K562 (cell line): ENCODE results near the gene KASH5. TPM values are rescaled to one million over a fixed set of nuclear protein-coding genes. Genes with fewer than 3 reads are reported as not detected.

ENCODE experiments used
- ARID3B ChIP-seq: fragments of 250-450 bp; sonication (Bioruptor Pico); IDR thresholded peaks from 2 replicates; pipeline ENCODE4 v1.4.0; 2020; ENCODE audit warnings: borderline replicate concordance
- SNRNP70 ChIP-seq: fragments of 200-400 bp; formaldehyde crosslinking; optimal IDR thresholded peaks from 2 replicates; pipeline ENCODE3; 2017; ENCODE audit warnings: low read depth, low read length
- THAP12 ChIP-seq: fragments of 250-450 bp; sonication (Bioruptor Pico); IDR thresholded peaks from 2 replicates; pipeline ENCODE4 v1.9.0; 2021; ENCODE audit warnings: mild to moderate bottlenecking, inconsistent platforms
- ZHX1 ChIP-seq: fragments of 150-350 bp; conservative IDR thresholded peaks from 2 replicates; pipeline ENCODE4 v1.6.1; 2014; ENCODE audit warnings: low read length
- ZNF212 ChIP-seq: fragments of 450-650 bp; formaldehyde crosslinking; IDR thresholded peaks from 2 replicates; pipeline ENCODE4 v1.4.0; 2020; ENCODE audit warnings: mild to moderate bottlenecking
- ZNF316 ChIP-seq: fragments of 450-650 bp; IDR thresholded peaks from 2 replicates; pipeline ENCODE4 v1.6.1; 2016
- polyA plus RNA-seq, 8 experiments: library from polyadenylated mRNA; depleted of rRNA in 4 of 8; stranded (reverse) in 5 of 8; unstranded in 3 of 8; fragments of >200 nt; fragmentation: Nextera tagmentation in 2 of 8; fragmentation: Illumina TruSeq in 1 of 8; extraction: Ambion mirVana in 2 of 8; extraction: Trizol in 1 of 8; gene quantifications; 2 replicates each; pipeline versions ENCODE4 v1.2.1 to v1.2.3, GENCODE V29; 2011 to 2014; ENCODE audit warnings: inconsistent platforms in 1 of 8, missing spikeins in 1 of 8
- total RNA-seq, 7 experiments: library from RNA; depleted of rRNA in 6 of 7; stranded (reverse); fragments of >200 nt in 6 of 7; fragmentation: Illumina TruSeq in 2 of 7; extraction: Trizol in 2 of 7; gene quantifications; 2 replicates each; pipeline versions ENCODE4 v1.2.1 to v1.2.3, GENCODE V29; 2011 to 2021; ENCODE audit warnings: low replicate concordance in 1 of 7
- TF ChIP-seq, protein P1 (sequence below): fragments of 200-800 bp; sonication (Bioruptor generic); IDR thresholded peaks from 2 replicates; pipeline ENCODE4 v1.6.1; 2016; ENCODE audit warnings: missing genetic modification characterization, missing compliant biosample characterization
- TF ChIP-seq, protein P2 (sequence below), 2 experiments: fragments of 450-650 bp in 1 of 2; IDR thresholded peaks; 2 replicates each; pipeline ENCODE4 v1.6.1; 2011 to 2017; ENCODE audit warnings: low read depth in 2 of 2, antibody characterized with exemption in 1 of 2, borderline replicate concordance in 1 of 2, low read length in 1 of 2, mild to moderate bottlenecking in 1 of 2, mixed read lengths in 1 of 2; ENCODE audit not compliant: control insufficient read depth in 1 of 2

Gene KASH5
- total and polyA plus RNA-seq, 9 of the 15 experiments (the other 6 are each of a cell fraction or from before 2014, with no cell fraction given) = 0.07 to 0.84 (median 0.34) TPM; not detected in 1

DNA sequence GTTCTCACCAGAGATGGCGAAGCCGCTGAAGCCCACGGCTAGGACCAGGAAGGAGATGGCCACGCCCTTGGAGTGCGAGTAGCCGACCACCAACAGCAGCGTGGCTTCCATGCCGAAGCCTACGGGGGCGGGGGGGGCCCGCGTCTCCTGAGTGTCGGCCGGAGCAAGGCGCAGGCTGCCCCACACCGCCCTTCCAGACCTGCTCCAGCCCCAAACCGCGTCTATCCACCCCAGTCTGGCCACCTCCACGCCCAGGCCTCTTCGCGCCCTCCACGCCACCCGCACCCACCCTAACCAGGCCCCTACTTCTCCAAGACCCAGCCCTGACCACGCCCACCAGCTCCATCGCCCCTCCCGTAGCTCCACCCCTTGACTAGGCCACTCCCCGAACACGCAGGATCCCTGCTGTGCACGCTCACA, 43.3 kb downstream of the KASH5 start (continued):
- TF ChIP-seq ARID3B (CRISPR knock-in tag) (no peak), ZNF316 (no peak), ZHX1 (no peak), ZNF212 (CRISPR knock-in tag) (no peak), THAP12 (CRISPR knock-in tag) (0 out of 2 replicates have a peak, but pooled peaks have one; percentile 61), SNRNP70 (no peak)
- TF ChIP-seq, protein P1, sequence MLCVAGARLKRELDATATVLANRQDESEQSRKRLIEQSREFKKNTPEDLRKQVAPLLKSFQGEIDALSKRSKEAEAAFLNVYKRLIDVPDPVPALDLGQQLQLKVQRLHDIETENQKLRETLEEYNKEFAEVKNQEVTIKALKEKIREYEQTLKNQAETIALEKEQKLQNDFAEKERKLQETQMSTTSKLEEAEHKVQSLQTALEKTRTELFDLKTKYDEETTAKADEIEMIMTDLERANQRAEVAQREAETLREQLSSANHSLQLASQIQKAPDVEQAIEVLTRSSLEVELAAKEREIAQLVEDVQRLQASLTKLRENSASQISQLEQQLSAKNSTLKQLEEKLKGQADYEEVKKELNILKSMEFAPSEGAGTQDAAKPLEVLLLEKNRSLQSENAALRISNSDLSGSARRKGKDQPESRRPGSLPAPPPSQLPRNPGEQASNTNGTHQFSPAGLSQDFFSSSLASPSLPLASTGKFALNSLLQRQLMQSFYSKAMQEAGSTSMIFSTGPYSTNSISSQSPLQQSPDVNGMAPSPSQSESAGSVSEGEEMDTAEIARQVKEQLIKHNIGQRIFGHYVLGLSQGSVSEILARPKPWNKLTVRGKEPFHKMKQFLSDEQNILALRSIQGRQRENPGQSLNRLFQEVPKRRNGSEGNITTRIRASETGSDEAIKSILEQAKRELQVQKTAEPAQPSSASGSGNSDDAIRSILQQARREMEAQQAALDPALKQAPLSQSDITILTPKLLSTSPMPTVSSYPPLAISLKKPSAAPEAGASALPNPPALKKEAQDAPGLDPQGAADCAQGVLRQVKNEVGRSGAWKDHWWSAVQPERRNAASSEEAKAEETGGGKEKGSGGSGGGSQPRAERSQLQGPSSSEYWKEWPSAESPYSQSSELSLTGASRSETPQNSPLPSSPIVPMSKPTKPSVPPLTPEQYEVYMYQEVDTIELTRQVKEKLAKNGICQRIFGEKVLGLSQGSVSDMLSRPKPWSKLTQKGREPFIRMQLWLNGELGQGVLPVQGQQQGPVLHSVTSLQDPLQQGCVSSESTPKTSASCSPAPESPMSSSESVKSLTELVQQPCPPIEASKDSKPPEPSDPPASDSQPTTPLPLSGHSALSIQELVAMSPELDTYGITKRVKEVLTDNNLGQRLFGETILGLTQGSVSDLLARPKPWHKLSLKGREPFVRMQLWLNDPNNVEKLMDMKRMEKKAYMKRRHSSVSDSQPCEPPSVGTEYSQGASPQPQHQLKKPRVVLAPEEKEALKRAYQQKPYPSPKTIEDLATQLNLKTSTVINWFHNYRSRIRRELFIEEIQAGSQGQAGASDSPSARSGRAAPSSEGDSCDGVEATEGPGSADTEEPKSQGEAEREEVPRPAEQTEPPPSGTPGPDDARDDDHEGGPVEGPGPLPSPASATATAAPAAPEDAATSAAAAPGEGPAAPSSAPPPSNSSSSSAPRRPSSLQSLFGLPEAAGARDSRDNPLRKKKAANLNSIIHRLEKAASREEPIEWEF (CRISPR knock-in tag) = no peak
- TF ChIP-seq, protein P2, sequence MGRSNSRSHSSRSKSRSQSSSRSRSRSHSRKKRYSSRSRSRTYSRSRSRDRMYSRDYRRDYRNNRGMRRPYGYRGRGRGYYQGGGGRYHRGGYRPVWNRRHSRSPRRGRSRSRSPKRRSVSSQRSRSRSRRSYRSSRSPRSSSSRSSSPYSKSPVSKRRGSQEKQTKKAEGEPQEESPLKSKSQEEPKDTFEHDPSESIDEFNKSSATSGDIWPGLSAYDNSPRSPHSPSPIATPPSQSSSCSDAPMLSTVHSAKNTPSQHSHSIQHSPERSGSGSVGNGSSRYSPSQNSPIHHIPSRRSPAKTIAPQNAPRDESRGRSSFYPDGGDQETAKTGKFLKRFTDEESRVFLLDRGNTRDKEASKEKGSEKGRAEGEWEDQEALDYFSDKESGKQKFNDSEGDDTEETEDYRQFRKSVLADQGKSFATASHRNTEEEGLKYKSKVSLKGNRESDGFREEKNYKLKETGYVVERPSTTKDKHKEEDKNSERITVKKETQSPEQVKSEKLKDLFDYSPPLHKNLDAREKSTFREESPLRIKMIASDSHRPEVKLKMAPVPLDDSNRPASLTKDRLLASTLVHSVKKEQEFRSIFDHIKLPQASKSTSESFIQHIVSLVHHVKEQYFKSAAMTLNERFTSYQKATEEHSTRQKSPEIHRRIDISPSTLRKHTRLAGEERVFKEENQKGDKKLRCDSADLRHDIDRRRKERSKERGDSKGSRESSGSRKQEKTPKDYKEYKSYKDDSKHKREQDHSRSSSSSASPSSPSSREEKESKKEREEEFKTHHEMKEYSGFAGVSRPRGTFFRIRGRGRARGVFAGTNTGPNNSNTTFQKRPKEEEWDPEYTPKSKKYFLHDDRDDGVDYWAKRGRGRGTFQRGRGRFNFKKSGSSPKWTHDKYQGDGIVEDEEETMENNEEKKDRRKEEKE (IDR thresholded peaks at IDR 0.05; ENCODE audit: borderline replicate concordance in 1 of 2, control insufficient read depth in 1 of 2, low read depth in 2 of 2, low read length in 1 of 2) = no peak
